Measurements from ENCODE around the gene KDM2A. TPM values are rescaled to one million over a fixed set of nuclear protein-coding genes. Genes with fewer than 3 reads are reported as not detected.

Gene KDM2A
- total RNA-seq, 4 donors from 2014 or later = 65.3 to 137 (median 81.2) TPM

GRCh38 chr11:67083786-67084366, 35.2 kb upstream of the KDM2A start:
- no peak for DNase-seq
- Histone ChIP-seq H3K9me3 (no peaks in the 10 kb centered on the region), H3K27ac (no peak overlapping the region), H3K27me3 (no peaks in the 10 kb centered on the region), H3K4me3 (no peak overlapping the region), H3K4me1 (peaks cover 0 to 12% (median 9%) of the 10 kb centered on the region in 4 donors), H3K36me3 (no peaks in the 10 kb centered on the region)
- 81 to 87% methylated on average over 7 to 8 of the region's 8 CpGs for WGBS, 2 donors (ENCODE audit: low coverage in 1 of 2)
- in situ Hi-C loops (cut with MboI; ENCODE audit: low pct_ligation_motif_present in 1 of 4, low pct_unique_long_range_greater_than_20kb in 1 of 4, low sequenced_read_pairs in 3 of 4) = loop anchor here in 2 of 4 donors (5.0 kb wide), 1 partner anchor 83 kb away; no protein-coding TSS in a partner anchor
- intact Hi-C loops (cut with DNase I; ENCODE audit: low total_unique reads) = loop anchor here (10.0 kb wide), 1 partner anchor 81 kb away; no protein-coding TSS in a partner anchor
- TF ChIP-seq CTCF (IDR thresholded peaks at IDR 0.05) (no peak), EP300 (IDR thresholded peaks at IDR 0.05; ENCODE audit: low read depth) (no peak), POLR2AphosphoS5 (IDR thresholded peaks at IDR 0.05) (no peak), POLR2A (IDR thresholded peaks at IDR 0.05) (no peak)

- Histone ChIP-seq H3K27me3 (no peaks in the 10 kb centered on the region), H3K4me1 (peaks cover 0 to 11% (median 9%) of the 10 kb centered on the region in 4 donors), H3K4me3 (no peak overlapping the region), H3K9me3 (no peaks in the 10 kb centered on the region), H3K27ac (no peak overlapping the region), H3K36me3 (no peaks in the 10 kb centered on the region)
- intact Hi-C loops (cut with DNase I; ENCODE audit: low total_unique reads) = loop anchor here (10.0 kb wide), 1 partner anchor 79 kb away; no protein-coding TSS in a partner anchor
- TF ChIP-seq POLR2AphosphoS5 (IDR thresholded peaks at IDR 0.05) = no peak
- TF ChIP-seq POLR2A (IDR thresholded peaks at IDR 0.05) = no peak
- TF ChIP-seq EP300 (IDR thresholded peaks at IDR 0.05; ENCODE audit: low read depth) = no peak
- no peak for TF ChIP-seq CTCF (IDR thresholded peaks at IDR 0.05)
- 92% methylated on average over 4 to 5 of the region's 5 CpGs for WGBS, 2 donors (ENCODE audit: low coverage in 1 of 2)
- in situ Hi-C loops (cut with MboI; ENCODE audit: low pct_ligation_motif_present in 1 of 4, low pct_unique_long_range_greater_than_20kb in 1 of 4, low sequenced_read_pairs in 3 of 4) = no loop called here
- DNase-seq = no peak
These were observed 33.4 kb upstream of the KDM2A start for GRCh38 chr11:67085617-67086016.

- DNase-seq = no peak
These were observed 28.3 kb upstream of the KDM2A start for GRCh38 chr11:67090717-67091116.

GRCh38 chr11:67095214-67095507, 23.9 kb upstream of the KDM2A start:
- Histone ChIP-seq H3K27me3 (no peaks in the 10 kb centered on the region), H3K36me3 (no peaks in the 10 kb centered on the region), H3K9me3 (no peaks in the 10 kb centered on the region), H3K4me3 (no peak overlapping the region), H3K27ac (no peak overlapping the region), H3K4me1 (peaks cover 0 to 6% (median 0%) of the 10 kb centered on the region in 4 donors)
- TF ChIP-seq CTCF (IDR thresholded peaks at IDR 0.05) (peak in 1 of 5 experiments; percentile 4), EP300 (IDR thresholded peaks at IDR 0.05; ENCODE audit: low read depth) (no peak), POLR2A (IDR thresholded peaks at IDR 0.05) (no peak), POLR2AphosphoS5 (IDR thresholded peaks at IDR 0.05) (no peak)
- no peak for DNase-seq
- intact Hi-C loops (cut with DNase I; ENCODE audit: low total_unique reads) = no loop called here
- WGBS, 2 donors (ENCODE audit: low coverage in 1 of 2) = 100% methylated on average over 1 of the region's 1 CpG
- in situ Hi-C loops (cut with MboI; ENCODE audit: low pct_ligation_motif_present in 1 of 4, low pct_unique_long_range_greater_than_20kb in 1 of 4, low sequenced_read_pairs in 3 of 4) = no loop called here

More at GRCh38 chr11:67090717-67091116, 28.3 kb upstream of the KDM2A start:
- in situ Hi-C loops (cut with MboI; ENCODE audit: low pct_ligation_motif_present in 1 of 4, low pct_unique_long_range_greater_than_20kb in 1 of 4, low sequenced_read_pairs in 3 of 4) = no loop called here
- no peaks in the 10 kb centered on the region for H3K36me3 ChIP-seq
- WGBS, 2 donors (ENCODE audit: low coverage in 1 of 2) = 96 to 97% methylated on average over 4 to 8 of the region's 8 CpGs
- peaks cover 0 to 6% (median 0%) of the 10 kb centered on the region in 4 donors for H3K4me1 ChIP-seq
- H3K27me3 ChIP-seq = no peaks in the 10 kb centered on the region
- no peak overlapping the region for H3K4me3 ChIP-seq
- no peaks in the 10 kb centered on the region for H3K9me3 ChIP-seq
- TF ChIP-seq CTCF (IDR thresholded peaks at IDR 0.05) = no peak
- intact Hi-C loops (cut with DNase I; ENCODE audit: low total_unique reads) = no loop called here
- H3K27ac ChIP-seq = no peak overlapping the region

Measured in transverse colon (tissue), 4 donors.